Fibroblast of lung (primary cell): ENCODE data around the gene SGCG. TPM values are rescaled to one million over a fixed set of nuclear protein-coding genes. Genes with fewer than 3 reads are reported as not detected.
A peak's percentile ranks its signal among the peaks of the same experiment; 100 is the strongest.

Experiments used
- DNase-seq, 2 donors: peaks; one replicate each; pipeline versions ENCODE4 v3.0.0 to v3.0.0-alpha.2; 2010; ENCODE audit warnings: low read depth in 2 of 2
- H2AFZ ChIP-seq: 2 replicates; pipeline ENCODE4 v1.5.1; 2012; ENCODE audit warnings: low read length, control low read depth, inconsistent platforms
- H3K27ac ChIP-seq: 2 replicates; pipeline ENCODE4 v1.5.1; 2011; ENCODE audit warnings: low read length, control low read depth; ENCODE audit not compliant: insufficient read depth
- H3K27me3 ChIP-seq: 2 replicates; pipeline ENCODE4 v1.5.1; 2011; ENCODE audit warnings: mild to moderate bottlenecking, low read length; ENCODE audit not compliant: control insufficient read depth, insufficient read depth
- H3K36me3 ChIP-seq: 2 replicates; pipeline ENCODE4 v1.5.1; 2011; ENCODE audit warnings: low read length; ENCODE audit not compliant: control insufficient read depth, insufficient read depth
- H3K4me1 ChIP-seq: 2 replicates; pipeline ENCODE4 v1.5.1; 2011; ENCODE audit warnings: low read length; ENCODE audit not compliant: control insufficient read depth, insufficient read depth; ENCODE audit errors: extremely low read depth
- H3K4me2 ChIP-seq: 2 replicates; pipeline ENCODE4 v1.5.1; 2011; ENCODE audit warnings: low read length, control low read depth; ENCODE audit not compliant: insufficient read depth; ENCODE audit errors: extremely low read depth
- H3K4me3 ChIP-seq, 4 experiments: fragments of 200-600 bp in 1 of 4; sonication (generic) in 1 of 4; replicated peaks in 1 of 4; 2 replicates each; pipeline ENCODE4 v1.5.1; 2011 to 2016; ENCODE audit warnings: low read length in 4 of 4, low read depth in 3 of 4, mild to moderate bottlenecking in 3 of 4, control low read depth in 2 of 4, inconsistent platforms in 1 of 4, mixed read lengths in 1 of 4; ENCODE audit not compliant: insufficient read depth in 1 of 4; ENCODE audit errors: control extremely low read depth in 1 of 4
- H3K79me2 ChIP-seq: 2 replicates; pipeline ENCODE4 v1.5.1; 2012; ENCODE audit warnings: mild to moderate bottlenecking, low read length, inconsistent platforms; ENCODE audit not compliant: control insufficient read depth, insufficient read depth
- H3K9ac ChIP-seq: 2 replicates; pipeline ENCODE4 v1.5.1; 2011; ENCODE audit warnings: mild to moderate bottlenecking, low read length, control low read depth; ENCODE audit not compliant: insufficient read depth
- H3K9me3 ChIP-seq: 2 replicates; pipeline ENCODE4 v1.5.1; 2012; ENCODE audit warnings: low read depth, low read length; ENCODE audit not compliant: control insufficient read depth, insufficient read depth
- H4K20me1 ChIP-seq: 2 replicates; pipeline ENCODE4 v1.5.1; 2011; ENCODE audit warnings: low read length; ENCODE audit not compliant: control insufficient read depth, insufficient read depth; ENCODE audit errors: extremely low read depth
- CTCF ChIP-seq, 2 donors: IDR thresholded peaks in 1 of 2; conservative IDR thresholded peaks in 1 of 2; 1 replicate in 1 of 2; 2 replicates in 1 of 2; pipeline ENCODE4 v1.5.1; 2011 to 2012; ENCODE audit warnings: low read length in 2 of 2, control low read depth in 1 of 2, inconsistent platforms in 1 of 2, low read depth in 1 of 2, mild to moderate bottlenecking in 1 of 2
- EZH2 ChIP-seq: IDR thresholded peaks from 2 replicates; pipeline ENCODE4 v1.5.1; 2012; ENCODE audit warnings: low read length, control low read depth, mild to moderate bottlenecking; ENCODE audit errors: missing control alignments
- polyA plus RNA-seq, 2 donors: library from polyadenylated mRNA; depleted of rRNA in 1 of 2; stranded (reverse) in 1 of 2; unstranded in 1 of 2; fragments of >200 nt; gene quantifications; 2 replicates each; pipeline ENCODE4 v1.2.1, GENCODE V29; 2011 to 2012; ENCODE audit warnings: missing spikeins in 1 of 2
- total RNA-seq: library from RNA; depleted of rRNA; stranded (reverse); fragments of >200 nt; gene quantifications from 2 replicates; pipeline ENCODE4 v1.2.1, GENCODE V29; 2014

SGCG gene
- total and polyA plus RNA-seq, 2 donors (not counting 1 experiment from before 2014, with no cell fraction given) = 0.14 to 1.5 TPM

GRCh38 chr13:23201870-23202269 lies 21.1 kb downstream of the SGCG start:
- no peaks in the 10 kb centered on the region for H3K27me3 ChIP-seq
- no peaks in the 10 kb centered on the region for H3K9me3 ChIP-seq
- no peak overlapping the region for H3K9ac ChIP-seq
- no peak overlapping the region for H3K4me3 ChIP-seq
- H3K4me1 ChIP-seq = no peaks in the 10 kb centered on the region
- no peaks in the 10 kb centered on the region for H3K36me3 ChIP-seq
- no peak overlapping the region for H2AFZ ChIP-seq
- no peaks in the 10 kb centered on the region for H4K20me1 ChIP-seq
- H3K27ac ChIP-seq = no peak overlapping the region
- DNase-seq = no peak
- H3K79me2 ChIP-seq = no peaks in the 10 kb centered on the region
- H3K4me2 ChIP-seq = no peak overlapping the region
- TF ChIP-seq CTCF (conservative IDR thresholded peaks at IDR 0.05 in 1 of 2, IDR thresholded peaks at IDR 0.05 in 1 of 2; ENCODE audit: low read depth in 1 of 2, low read length in 2 of 2) (no peak), EZH2 (no peak)

- Histone ChIP-seq H3K4me1 (no peaks in the 10 kb centered on the region), H3K27ac (no peak overlapping the region), H3K79me2 (no peaks in the 10 kb centered on the region), H3K9me3 (no peaks in the 10 kb centered on the region), H3K27me3 (no peaks in the 10 kb centered on the region), H3K4me3 (no peak overlapping the region), H4K20me1 (no peaks in the 10 kb centered on the region), H3K36me3 (no peaks in the 10 kb centered on the region), H2AFZ (no peak overlapping the region), H3K9ac (no peak overlapping the region), H3K4me2 (no peak overlapping the region)
- peak in 1 of 2 donors; percentile 7 for DNase-seq
- TF ChIP-seq CTCF (conservative IDR thresholded peaks at IDR 0.05 in 1 of 2, IDR thresholded peaks at IDR 0.05 in 1 of 2; ENCODE audit: low read depth in 1 of 2, low read length in 2 of 2) (no peak), EZH2 (no peak)
Observed at GRCh38 chr13:23202383-23202782, 21.6 kb downstream of the SGCG start.

GRCh38 chr13:23203516-23203915 lies 22.7 kb downstream of the SGCG start:
- Histone ChIP-seq H3K9ac (no peak overlapping the region), H3K4me2 (no peak overlapping the region), H4K20me1 (no peaks in the 10 kb centered on the region), H3K27ac (no peak overlapping the region), H3K4me3 (no peak overlapping the region), H3K27me3 (no peaks in the 10 kb centered on the region), H3K79me2 (no peaks in the 10 kb centered on the region), H3K4me1 (no peaks in the 10 kb centered on the region), H3K9me3 (no peaks in the 10 kb centered on the region), H2AFZ (no peak overlapping the region), H3K36me3 (no peaks in the 10 kb centered on the region)
- no peak for DNase-seq
- TF ChIP-seq EZH2 (no peak), CTCF (conservative IDR thresholded peaks at IDR 0.05 in 1 of 2, IDR thresholded peaks at IDR 0.05 in 1 of 2; ENCODE audit: low read depth in 1 of 2, low read length in 2 of 2) (no peak)
